Body of pancreas (tissue), 4 donors: Measurements from ENCODE around the gene RFTN1.

Experiments used
- POLR2A ChIP-seq, 3 donors: fragments of 450-650 bp; IDR thresholded peaks; one replicate each; pipeline ENCODE4 v1.6.1; 2016; ENCODE audit warnings: antibody characterized with exemption in 3 of 3, mild to moderate bottlenecking in 2 of 3
- TF ChIP-seq, protein P1 (sequence below), 7 experiments: fragments of 450-650 bp in 4 of 7; fragments of 200-600 bp in 3 of 7; sonication (generic) in 3 of 7; IDR thresholded peaks; one replicate each; pipeline ENCODE4 v1.5.1; 2016 to 2019; ENCODE audit warnings: antibody characterized with exemption in 7 of 7

DNA sequence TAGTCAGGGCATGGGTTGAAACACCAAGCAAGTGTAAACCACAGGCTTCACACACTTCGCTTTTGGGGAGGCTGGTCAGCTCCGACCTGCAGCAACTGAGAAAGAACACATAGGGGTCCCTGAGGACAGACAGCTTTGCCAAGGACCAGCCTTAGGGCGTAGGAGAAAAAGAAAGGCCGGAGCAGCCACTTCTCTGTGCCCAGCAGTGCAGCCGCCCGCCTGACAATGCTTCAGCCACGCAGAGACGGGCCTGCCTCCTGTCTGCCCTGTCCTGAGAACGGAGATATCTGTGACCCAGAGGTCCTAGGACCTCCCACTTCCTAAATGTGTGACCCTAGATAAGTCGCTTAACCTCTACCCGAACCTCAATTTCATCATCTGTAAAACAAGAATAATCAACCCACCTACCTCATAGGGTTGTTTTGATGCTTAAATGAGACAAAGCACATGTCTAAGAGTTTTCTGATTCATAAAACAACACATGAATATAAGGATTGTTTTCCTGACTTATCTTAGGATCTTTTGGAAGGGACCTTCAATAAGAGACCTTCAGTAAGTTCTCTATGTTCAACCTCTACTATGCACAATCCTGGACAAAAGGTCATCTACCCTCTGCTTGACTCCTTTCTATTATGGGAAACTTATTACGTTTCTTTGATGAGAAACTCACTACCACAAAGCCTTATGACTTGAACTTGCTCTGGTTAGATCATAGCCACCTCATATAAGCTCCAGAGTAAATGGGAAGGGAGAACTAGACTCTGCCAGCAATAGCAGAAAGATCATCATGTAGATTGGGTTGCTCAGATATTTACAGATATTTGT is 32.9 kb upstream of the RFTN1 start:
- TF ChIP-seq, protein P1, sequence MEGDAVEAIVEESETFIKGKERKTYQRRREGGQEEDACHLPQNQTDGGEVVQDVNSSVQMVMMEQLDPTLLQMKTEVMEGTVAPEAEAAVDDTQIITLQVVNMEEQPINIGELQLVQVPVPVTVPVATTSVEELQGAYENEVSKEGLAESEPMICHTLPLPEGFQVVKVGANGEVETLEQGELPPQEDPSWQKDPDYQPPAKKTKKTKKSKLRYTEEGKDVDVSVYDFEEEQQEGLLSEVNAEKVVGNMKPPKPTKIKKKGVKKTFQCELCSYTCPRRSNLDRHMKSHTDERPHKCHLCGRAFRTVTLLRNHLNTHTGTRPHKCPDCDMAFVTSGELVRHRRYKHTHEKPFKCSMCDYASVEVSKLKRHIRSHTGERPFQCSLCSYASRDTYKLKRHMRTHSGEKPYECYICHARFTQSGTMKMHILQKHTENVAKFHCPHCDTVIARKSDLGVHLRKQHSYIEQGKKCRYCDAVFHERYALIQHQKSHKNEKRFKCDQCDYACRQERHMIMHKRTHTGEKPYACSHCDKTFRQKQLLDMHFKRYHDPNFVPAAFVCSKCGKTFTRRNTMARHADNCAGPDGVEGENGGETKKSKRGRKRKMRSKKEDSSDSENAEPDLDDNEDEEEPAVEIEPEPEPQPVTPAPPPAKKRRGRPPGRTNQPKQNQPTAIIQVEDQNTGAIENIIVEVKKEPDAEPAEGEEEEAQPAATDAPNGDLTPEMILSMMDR (IDR thresholded peaks at IDR 0.05): no peak
- no peak for TF ChIP-seq POLR2A (IDR thresholded peaks at IDR 0.05)
